OCI-LY1 (cell line): ENCODE results near the gene KCNK4.

Experiments
- EZH2 ChIP-seq: fragments of 200-600 bp; sonication (generic), shearing (Covaris generic); IDR thresholded peaks from 2 replicates; pipeline ENCODE4 v1.8.0; 2017; ENCODE audit warnings: borderline replicate concordance, mixed run types, mild to moderate bottlenecking, antibody characterized with exemption, low read length, moderate library complexity, mixed read lengths
- TF ChIP-seq, protein P1 (sequence below): fragments of 200-600 bp; sonication (generic), shearing (Covaris generic); IDR thresholded peaks from 2 replicates; pipeline ENCODE4 v1.5.1; 2017; ENCODE audit warnings: mild to moderate bottlenecking, antibody characterized with exemption, low read length, moderate library complexity, mixed read lengths

DNA sequence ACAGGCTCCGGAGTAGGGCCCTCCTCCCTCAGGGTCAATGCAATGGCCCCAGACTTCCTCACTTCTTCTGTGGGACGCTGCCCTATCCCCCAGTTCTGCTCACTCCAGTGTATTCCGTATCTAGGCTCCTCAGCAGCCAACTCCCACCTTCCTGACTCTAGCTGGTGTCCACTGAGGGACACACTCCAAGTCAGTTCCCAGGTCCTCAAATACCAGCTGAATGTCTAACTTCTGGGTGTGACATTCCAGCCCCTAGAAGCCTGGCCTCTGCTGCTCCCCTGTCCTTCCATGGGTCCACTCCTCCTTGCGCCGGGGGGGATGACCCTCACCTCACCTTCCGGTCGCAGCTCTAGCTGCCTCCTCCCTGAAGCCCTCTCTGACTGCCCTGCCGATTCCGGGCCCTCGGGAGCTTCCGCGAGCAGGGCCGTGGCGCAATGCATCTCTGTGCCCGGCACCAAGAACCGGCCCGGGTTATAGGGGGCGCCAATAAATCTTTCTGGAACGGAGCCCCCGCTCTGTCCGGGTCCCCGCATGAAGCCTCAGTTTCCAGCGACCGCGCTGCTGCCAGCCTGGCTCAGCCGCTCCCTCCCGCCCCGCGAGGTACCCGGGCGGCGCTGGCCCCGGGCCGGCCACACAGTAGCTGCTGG lies 22.1 kb upstream of the KCNK4 start:
- TF ChIP-seq, protein P1, sequence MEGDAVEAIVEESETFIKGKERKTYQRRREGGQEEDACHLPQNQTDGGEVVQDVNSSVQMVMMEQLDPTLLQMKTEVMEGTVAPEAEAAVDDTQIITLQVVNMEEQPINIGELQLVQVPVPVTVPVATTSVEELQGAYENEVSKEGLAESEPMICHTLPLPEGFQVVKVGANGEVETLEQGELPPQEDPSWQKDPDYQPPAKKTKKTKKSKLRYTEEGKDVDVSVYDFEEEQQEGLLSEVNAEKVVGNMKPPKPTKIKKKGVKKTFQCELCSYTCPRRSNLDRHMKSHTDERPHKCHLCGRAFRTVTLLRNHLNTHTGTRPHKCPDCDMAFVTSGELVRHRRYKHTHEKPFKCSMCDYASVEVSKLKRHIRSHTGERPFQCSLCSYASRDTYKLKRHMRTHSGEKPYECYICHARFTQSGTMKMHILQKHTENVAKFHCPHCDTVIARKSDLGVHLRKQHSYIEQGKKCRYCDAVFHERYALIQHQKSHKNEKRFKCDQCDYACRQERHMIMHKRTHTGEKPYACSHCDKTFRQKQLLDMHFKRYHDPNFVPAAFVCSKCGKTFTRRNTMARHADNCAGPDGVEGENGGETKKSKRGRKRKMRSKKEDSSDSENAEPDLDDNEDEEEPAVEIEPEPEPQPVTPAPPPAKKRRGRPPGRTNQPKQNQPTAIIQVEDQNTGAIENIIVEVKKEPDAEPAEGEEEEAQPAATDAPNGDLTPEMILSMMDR: peak; percentile 25; the same call in 1 of the 2 replicates
- no peak for TF ChIP-seq EZH2
